NCI-H510A treated with DMSO at 0.1 percent for 48 hours (cell line): Measurements from ENCODE around the gene GABRB3.
A peak's percentile ranks its signal among the peaks of the same experiment; 100 is the strongest.
"Not testable (repeated sequence)": the region's sequence is repeated elsewhere in the genome, so short reads cannot be mapped to it uniquely, and the experiment has no call there.

Source experiments
- DNase-seq: peaks from one replicate; lab custom pipeline; 2025; lab: John Stamatoyannopoulos, UW

Gene GABRB3

DNA sequence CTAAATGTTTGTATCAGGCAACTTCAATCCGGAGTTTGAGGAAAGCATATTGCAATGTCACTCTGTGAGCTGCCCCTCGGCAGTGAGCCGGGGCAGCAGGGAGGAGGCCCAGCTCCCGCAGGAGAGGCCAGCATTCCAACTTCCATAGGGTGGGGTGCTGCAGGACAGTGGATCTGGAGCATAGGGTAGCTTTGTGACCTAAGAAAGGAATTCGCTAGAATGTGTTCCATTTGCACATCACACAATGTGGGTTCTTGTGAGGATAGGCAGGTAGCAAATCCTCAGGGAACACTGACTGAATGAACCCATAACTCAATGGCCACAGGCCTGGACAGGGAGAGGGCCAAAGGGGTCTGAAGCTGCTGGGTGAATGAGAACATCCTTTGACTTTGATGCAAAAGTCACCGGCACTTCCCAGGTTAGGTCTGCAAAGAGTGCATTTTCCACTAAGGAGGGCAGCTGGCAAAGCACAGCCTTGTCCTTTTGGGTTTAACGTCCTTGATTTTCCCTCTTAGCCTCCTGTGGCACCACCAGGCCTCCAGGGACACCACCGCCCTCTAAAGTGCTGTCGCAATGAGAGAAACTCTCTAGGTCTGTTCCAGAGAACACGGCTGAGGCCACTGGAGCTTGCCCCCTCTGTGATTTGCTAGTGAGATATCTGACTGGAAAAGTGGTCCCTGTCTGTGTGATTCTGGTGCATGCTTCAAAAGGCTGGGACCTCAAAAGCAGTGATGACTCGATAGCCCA is 36.2 kb downstream of the GABRB3 start:
- DNase-seq = no peak

DNA sequence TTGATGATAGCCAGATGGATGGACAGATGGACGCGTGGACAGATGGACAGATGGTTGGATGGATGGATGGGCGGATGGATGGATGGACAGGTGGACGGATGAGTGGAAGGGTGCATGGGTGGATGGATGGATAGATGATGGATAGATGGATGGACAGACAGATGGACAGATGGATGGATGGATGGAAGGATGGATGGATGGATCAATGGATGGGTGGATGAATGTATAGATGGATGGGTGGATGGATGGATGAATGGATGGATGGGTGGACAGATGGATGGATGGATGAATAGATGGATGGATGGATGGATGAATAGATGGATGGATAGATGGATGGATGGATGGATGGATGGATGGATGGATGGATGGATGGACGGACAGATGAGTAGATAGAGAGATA is 40.9 kb downstream of the GABRB3 start:
- DNase-seq = no peak

DNA sequence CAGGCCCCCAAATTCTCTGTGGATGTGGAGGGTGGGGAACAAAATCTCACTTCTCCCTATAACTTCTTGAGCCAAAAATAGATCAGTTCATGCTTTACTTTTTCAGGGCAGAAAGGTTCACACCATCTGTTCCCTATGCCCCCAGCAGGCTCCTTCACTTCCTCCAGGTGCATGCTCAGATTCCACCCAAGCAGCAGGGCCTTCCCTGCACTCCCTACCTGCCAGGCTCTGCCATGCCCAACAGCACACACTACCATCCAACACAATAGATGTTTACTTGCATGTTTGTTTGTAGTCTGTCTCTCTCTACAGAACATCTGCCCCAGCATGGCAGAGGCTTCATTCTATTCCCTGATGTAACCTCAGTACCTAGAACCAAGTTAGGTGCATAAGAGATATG is 43.3 kb downstream of the GABRB3 start:
- DNase-seq = peak; percentile 16

DNA sequence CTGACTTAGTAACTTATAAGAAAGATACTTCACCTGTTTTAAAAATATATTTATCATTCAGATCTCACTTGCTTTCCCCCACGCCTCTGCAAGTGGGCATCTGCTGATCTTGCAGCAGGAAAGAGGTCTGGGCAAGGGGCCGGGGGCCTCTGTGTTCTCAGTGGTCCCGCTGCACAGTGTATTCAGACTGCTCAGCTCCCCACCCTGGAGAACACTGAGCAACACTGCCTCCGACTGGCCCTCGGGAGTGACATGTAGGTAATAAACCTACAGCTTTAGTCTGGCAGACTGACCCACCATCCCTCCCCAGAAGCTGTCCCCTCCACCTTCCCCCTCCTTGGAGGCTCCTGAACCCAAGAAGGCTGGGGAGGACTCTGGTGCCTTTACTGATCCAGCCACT is 43.8 kb downstream of the GABRB3 start:
- no peak for DNase-seq

DNA sequence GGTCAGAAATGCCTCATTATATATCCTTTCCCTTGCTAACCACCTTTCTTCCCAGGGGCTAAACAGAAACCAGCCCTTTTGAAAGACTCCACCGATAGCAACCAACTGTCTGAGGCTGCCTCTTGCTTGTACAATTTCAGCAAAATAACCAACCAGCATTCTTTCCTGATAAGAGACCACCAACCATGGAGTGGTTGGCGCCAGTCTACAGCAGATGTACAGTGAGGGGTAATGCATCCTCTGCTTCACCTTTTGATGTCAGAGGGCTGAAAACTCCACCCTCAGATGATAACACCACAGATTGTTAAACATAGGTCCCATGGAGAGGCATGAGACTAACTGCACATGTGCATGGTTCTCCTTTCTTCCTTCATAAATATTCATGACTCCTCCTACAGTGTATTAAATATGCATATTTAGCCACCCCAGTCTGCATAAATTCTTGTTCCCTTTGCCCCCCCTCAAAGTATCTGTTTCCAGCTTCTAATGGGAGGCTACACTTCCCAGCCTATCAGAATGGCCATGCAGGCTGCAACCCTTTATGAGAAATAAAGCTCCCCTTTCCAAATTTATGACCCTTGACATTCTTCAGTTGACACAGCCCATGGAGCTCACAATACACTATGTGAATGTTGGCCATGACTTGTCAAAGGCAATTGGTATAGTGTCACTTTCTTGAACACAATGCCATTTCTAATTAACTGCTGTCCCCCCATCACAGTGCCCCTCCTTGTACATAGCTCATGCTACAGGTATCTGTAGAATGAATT is 48.3 kb downstream of the GABRB3 start:
- DNase-seq = no peak

DNA sequence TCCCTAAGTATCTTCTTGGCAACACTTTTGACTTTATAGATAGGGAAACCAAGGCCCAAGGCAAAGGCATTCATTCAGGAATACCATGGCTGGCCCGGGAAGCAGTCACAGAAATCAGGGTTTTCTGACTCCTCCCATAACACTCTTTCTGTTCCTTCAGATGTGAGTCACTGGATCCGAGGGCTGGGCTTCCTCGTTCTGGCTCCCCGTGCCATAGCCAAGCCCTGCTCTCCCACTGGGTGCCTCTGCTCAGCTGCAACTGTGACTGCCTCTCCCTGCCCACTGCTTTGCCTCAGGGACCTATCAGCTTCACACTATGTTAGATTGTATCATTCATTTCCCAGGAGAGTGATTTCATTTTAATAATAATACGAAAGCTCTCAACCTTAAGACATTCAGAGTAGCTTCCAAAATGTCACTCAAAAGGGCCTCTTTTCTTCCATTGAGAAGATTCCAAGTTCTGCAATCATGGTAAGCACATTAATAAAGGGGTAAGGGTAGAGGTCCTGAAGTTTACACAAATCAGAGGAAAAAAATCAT is 50.2 kb downstream of the GABRB3 start:
- no peak for DNase-seq

DNA sequence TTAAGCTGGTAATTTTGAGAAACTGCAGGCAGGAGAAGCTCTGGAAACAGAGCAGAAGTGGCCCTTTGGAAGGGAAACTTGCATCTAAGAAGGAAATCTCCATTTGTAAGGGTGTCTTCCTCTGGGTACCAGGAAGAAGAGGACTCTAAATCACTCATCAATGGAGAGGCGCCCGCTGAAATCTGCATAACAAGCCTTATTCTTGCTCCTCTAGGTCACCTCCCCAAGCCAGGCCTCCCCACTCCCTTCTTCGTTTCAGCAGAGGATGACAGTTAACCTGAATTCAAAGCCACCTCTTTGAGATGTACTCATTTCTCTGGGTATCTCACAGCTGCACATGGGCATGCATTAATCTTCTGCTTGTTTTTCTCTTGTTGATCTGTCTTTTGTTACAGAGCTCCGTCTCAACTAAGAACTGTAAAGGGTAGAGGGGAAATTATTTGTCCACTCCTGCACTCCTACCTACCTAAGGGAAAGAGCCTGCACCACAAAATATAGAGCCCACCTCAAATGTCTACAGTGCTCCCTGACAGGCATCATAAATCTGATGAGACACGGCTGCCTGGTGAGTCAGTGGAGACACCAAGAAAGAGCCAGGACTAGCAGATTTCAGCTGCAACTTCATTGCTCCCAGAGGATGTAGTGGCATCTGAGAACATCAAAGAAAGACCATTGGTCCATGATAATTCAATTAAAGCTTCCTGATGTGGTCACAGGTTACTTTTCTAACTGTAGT is 51.5 kb downstream of the GABRB3 start:
- DNase-seq = no peak

DNA sequence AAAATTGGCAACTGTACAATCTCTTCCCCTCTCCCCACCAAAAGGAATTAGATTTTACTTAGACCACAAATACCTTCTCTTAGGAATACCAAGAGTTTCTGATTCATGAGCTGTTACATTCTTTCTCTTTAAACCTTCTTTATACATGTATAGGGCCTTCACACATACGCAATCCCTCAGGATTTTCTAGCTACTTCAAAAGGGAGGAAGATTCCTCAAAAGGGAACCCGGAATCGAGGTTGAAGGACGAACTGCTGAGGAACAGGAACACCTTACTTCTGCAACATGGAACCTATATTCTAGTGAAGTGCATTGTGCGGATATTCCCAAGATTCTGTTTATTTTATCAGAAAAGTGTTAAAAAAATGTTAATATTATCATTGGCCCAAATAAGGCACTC is 52.3 kb downstream of the GABRB3 start:
- no peak for DNase-seq

DNA sequence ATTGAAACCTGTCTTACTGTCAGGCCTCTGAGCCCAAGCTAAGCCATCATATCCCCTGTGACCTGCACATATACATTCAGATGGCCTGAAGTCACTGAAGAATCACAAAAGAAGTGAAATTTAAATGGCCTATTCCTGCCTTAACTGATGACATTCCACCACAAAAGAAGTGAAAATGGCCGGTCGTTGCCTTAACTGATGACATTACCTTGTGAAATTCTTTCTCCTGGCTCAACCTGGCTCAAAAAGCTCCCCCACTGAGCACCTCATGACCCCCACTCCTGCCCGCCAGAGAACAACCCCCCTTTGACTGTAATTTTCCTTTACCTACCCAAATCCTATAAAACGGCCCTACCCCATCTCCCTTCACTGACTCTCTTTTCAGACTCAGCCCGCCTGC is 53.0 kb downstream of the GABRB3 start:
- DNase-seq = not testable (repeated sequence)

DNA sequence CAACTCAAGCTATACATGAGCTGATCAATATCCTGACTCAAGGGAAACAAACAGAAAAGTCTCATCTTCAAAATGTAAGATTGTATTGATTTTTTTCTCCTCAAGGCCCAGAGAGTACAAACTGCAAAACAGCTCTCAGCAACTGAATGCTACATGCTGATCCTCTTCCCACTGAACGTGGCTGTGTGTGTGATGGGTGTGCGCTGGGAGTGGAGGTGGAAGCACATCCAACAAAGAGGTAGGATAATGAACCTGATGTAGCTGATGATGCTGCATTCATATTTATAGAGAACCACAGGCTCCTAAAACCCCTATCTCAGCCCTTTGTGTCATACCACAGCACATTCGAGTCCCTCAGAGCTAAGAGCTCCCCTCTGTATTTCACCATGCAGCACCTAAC is 56.8 kb downstream of the GABRB3 start:
- DNase-seq = no peak

DNA sequence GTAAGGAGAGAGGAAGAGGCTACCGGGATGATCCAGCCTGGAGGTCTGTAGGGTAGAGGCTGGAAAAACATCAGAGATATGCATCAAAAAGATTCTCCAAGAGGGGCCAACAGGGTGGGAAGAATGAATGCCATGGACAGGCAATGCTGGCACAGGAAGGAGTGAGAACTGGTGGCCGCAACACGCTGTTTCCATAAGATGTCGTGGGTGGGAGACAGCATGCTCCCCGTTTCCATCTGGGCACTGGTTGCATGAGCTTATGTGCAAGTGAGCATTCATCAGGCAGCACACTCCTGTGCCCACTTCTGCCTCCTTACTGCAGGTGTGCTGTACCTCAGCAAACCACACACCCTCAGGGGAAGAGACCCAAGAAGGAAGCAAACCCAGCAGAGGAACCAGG is 59.4 kb downstream of the GABRB3 start:
- no peak for DNase-seq

DNA sequence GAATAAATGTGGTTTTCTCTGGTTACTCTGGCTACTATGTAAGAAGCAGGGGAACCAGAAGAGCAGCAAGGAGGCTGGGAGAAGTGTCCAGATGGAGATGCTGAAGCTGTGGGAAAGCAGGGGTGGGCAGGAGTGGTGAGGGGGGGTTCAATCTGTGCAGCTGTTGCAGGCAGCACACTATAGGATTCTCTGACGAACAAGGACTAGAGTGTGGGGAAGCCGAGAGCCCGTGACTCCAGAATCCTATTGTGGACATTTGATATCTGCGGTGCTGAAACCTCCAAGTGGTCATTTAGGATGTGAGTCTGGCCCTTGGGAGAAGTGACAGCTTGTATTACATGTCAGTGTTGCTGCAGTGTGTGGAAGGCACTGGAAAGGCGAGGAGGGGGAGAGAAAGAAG is 60.5 kb downstream of the GABRB3 start:
- DNase-seq = no peak

DNA sequence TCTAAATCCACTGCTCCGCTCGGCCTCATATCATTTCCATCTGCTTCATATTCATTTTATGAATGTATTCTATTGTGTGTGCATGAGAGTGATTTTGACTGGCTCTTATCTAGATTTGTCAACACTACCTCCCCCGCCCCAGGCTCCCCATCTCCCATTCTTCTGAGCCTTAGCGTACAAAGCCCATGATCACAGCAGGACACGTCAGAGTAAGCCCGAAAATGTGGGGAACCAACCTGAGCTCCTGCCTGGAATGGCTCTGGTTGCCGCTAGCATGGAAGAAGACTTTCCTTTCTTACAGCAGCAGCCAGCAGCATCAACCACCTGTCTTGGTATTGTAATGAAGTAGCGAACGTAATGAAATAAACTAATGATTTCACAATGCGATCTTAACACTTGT is 61.4 kb downstream of the GABRB3 start:
- no peak for DNase-seq

DNA sequence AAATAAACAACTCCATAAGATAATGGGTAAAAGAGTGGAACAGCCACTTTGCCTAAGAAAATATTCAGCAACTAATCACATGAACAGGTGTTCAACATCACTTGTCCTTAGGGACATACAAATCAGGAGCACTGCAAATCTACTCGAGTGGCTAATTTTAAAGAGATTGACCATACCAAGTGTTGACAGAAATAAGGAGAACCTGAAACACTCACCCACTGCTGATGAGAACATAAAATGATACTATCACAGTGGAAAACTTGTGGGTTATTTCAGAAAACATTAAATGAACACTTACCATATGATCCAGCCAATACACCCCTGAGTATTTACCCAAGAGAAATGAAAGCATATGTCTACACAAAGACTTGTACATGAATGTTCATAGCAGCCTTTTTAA is 70.5 kb downstream of the GABRB3 start:
- no peak for DNase-seq

DNA sequence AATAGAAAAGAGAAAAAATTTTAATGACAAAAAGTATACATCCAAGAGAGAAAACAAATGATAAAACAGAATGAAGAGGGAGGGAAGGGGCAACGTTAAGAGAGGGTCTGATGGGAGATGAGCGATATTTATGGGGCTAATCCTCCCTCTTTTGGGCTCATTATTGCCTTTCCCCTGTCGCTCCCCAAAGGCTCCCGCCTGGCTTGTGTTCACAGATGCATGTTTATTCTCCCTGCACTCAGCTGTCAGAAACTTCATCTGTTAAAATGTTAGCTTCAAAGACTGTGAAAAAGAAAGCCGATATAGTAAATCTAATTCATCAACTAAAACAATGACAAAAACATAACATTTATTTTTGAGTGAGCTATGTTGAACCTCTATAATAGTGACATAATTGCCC is 74.3 kb downstream of the GABRB3 start:
- DNase-seq = no peak

DNA sequence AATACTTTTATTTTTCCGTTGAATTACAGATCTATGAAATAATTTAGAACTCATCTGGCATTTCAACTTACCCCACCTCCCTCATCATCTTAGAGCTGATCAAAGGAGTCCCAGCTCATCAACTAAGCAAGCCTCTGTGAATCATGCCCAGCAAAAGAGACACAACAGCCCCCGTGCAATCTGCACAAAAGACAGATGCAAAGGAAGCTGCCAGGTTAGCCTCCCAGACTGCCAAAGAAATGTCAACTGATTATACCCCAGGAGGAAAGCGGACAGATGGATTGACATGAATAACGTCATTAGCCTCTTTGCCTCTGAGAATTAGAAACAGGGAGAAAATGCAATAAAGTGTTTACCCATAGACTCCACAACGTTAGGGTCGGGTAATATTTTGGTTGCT is 75.0 kb downstream of the GABRB3 start:
- DNase-seq = no peak

DNA sequence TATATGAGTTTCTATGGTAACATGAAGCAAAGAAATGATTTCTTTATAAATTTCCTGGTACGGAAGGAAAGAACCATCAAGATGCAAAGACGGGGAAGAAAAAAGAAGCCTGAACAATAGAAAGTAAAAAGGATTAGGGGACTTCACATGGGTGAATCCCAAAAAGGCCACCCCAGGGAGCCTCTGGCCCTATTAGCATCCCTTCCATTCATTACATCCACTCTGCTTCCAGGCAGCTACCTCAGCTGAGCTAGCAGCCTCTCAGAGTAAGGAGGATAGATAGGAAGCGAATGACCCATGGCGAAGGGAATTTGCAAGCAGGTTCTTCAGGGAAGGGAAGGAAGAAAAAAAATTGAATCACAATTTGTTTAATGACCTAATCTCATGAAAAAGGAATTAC is 81.6 kb downstream of the GABRB3 start:
- DNase-seq = no peak

DNA sequence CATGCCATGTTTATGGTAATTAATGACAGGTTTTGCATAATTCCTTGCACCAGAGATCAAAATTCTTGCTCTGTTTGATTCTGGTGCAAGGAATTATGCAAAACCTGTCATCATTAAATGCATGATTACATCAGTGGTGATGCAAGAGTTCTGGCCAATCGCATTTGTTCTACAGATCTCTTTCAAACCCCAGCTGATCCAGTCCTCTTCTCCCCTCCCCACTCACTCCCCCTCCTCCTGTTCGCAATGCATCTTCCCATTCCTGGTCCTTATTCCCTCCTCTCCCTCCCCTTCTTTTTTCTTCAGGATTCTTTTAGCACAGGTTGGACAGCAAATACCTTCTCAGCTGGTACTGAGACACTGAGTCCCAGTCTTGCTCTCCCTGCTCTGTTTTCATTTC is 82.1 kb downstream of the GABRB3 start:
- no peak for DNase-seq

DNA sequence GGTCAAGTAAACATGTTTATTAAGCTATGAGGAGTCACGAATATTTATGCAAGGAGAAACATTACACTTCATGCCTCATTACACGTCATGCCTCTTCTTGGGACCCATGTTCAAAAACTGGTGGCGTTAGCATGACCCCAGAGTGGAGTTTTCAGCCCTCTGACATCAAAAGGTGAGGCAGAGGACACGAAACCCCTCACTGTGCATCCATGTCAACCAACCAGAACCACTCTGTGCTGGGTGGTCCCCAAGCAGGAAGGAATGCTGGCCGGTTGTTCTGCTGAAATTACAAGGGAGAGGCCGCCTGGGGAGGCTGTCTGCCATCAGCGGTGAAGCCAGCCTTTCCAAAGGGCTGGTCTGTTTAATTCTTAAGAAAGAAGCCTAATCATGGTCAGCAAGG is 83.4 kb downstream of the GABRB3 start:
- DNase-seq = no peak

DNA sequence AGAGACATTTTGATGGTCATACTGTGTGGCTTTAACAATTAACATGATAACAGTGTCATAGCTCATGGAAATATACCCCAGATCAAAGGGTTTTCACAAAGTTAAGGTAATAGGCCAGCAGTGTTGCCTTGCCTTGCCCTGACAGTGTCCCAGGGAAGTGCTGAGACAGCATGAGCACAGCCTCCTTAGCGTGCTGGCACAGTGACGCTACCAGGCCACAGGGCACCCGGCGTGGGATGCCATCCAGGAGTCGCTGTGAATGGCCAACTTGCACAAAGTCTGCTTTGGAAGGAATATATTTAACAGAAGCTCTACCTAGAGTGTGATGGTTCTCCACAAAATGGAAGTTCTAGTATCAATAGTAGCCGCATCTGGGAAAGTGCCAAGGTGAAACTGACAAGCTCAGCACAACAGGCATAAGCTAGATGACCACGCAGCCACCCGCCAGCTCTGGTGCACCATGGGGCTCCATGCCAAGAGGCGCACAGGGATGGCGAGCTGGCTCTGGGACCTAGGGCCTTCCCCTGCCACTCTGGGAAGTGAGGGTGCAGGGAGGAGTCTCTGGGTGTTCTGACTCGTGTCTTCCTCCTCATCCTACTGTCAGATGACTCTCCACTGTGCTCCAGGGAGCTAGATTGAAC is 86.2 kb downstream of the GABRB3 start:
- no peak for DNase-seq

DNA sequence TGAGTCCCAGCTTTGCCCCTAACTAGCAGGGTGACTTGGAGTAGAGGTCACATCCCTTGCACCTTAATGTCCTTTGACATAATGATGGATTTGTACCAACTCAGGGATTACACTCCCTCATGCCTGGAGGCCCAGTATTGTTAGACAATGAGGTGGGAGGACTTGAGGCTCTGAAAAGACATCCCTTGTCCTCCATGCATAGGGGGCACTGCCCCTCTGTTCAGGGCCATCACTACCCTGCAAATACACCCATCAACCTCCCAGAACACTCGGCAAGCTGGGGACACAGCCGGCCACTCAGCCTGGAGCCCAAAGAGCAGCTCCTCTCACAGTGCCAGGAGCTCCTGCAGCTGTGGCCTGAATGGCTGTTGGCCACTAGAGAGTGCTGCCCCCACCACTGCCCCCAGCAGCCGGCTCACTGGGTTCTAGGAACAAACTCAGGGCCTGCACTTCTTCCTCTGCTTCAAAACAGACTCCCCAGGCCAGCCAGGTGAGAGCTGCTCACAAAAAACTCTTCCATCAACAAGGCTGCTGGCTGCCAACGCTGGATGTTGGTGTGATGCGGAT is 90.2 kb downstream of the GABRB3 start:
- no peak for DNase-seq

DNA sequence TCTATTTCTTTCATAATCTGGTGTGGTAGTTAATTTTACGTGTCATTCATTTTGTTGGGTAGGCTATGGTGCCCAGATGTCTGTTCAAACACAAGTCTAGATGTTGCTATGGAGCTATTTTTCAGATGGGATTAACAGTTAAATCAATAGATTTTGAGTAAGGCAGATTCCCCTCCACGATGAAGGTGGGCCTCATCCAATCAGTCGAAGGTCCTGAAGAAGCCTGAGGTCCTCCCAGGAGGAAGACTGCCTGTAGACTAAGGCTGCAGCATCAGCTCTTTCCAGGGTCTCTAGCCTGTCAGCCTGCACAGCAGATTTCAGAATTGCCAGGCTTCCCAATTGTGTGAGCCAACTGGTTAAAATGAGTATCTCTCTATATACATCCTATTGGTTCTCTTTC is 92.9 kb downstream of the GABRB3 start:
- DNase-seq = no peak
